GM21447 (cell line): ENCODE measurements around the gene CYP2R1.

Experiments
- ATAC-seq: cut with Tn5 transposase; IDR thresholded peaks from one replicate; pipeline ENCODE4 v1.9.1; 2021; ENCODE audit not compliant: unreplicated experiment

Gene CYP2R1

GRCh38 chr11:14892036-14892556 lies at the start of gene CYP2R1:
Gene CYP2R1 (minus strand): TSS chr11:14892231. CDS start chr11:14892205, 26 bp downstream.
- peak; percentile 94 for ATAC-seq

DNA sequence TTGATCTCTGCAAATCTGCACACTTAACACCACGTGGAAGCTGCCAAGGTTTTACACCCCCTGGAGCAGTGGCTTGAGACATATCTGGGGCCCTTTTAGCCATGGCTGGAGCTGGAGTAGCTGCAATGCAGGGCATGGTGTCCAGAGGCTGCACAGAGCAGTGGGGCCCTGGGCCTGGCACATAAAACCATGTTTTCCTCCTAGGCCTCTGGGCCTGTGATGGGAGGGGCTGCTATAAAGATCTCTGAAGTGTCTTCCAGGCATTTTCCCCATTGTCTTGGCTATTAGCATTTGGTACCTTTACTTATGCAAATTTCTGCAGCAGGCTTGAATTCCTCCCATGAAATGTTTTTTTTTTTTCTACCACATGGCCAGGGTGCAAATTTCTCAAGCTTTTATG lies 46.9 kb upstream of the CYP2R1 start:
- ATAC-seq, result no peak

GRCh38 chr11:14934641-14935351 lies 42.8 kb upstream of the CYP2R1 start:
- no peak for ATAC-seq

- no peak for ATAC-seq
Measured at GRCh38 chr11:14932447-14932846, 40.4 kb upstream of the CYP2R1 start.

DNA sequence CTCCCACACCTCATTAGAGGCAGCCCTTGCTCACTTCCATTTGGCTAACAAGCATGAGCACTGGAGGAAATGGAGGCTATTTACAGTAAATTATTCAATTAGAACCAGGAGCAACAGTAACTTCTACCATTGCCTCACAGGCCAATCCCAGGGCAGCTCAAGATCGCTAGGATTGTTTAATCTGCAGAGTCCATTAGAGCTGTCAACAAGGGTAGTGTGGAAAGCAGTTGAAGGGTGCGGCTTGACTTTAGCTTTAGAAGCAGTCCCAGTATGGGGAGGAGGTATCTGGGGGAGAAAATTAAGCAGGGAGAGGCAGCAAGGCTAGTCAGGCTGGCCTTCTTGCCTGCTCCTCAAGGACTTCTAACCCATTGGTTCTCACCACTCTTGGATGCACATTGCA lies 38.3 kb upstream of the CYP2R1 start:
- ATAC-seq, result no peak

DNA sequence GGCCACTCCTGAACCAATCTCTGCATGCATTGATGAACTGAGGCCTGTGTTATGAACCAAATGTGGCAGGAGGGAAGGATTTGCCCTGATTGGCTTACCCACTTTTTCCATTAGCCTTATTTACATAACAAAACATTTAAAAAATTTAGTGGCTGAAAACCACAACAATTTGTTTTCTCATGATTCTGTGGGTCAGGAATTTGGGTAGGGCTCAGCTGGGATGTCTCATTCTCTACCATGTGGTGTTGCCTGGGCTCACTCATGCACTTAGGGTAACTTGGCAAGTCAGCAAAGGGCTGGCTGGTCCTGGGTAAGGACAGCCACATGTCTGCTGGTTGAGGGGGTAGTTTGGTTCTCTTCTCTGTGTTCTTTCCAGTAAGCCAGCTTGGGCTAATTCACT lies 35.1 kb upstream of the CYP2R1 start:
- ATAC-seq, result no peak

DNA sequence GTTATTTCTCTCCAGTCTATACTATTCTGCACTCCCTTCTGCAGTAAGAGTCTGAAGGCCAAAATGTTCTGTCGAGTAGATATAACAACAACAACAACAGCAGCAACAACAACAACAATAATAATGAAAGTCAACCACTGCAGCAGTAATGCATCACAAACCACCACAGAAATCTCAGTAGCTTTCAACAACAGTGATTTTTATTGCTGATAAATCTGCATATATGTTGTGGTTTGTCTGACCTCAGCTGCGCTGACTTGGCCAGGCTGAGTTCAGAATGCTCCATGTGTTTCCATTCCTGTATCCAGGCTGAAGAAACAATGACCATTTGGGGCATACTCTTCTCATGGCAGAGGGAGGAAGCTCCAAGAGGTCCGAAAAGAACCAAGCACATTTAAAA lies 32.3 kb upstream of the CYP2R1 start:
- ATAC-seq, result no peak

DNA sequence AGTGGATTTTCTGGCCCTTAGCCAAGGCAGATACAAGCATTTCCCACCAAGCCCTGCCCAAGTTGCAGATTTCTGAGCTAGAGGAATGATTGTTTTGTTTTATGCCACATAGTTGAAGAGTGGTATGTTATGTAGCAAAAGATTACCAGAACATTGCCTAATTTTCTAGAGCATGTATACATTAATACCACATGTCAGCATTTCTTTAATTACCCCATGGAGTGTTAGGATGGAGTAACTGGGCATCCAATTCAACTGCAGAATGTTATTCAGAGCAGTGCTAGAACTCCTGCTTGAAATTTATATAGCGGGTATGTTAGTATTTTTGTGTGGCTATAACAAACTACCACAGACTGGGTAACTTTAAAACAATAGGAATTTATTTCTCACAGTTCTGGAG lies 24.4 kb upstream of the CYP2R1 start:
- ATAC-seq, result no peak

GRCh38 chr11:14914536-14914935 lies 22.5 kb upstream of the CYP2R1 start:
- no peak for ATAC-seq

DNA sequence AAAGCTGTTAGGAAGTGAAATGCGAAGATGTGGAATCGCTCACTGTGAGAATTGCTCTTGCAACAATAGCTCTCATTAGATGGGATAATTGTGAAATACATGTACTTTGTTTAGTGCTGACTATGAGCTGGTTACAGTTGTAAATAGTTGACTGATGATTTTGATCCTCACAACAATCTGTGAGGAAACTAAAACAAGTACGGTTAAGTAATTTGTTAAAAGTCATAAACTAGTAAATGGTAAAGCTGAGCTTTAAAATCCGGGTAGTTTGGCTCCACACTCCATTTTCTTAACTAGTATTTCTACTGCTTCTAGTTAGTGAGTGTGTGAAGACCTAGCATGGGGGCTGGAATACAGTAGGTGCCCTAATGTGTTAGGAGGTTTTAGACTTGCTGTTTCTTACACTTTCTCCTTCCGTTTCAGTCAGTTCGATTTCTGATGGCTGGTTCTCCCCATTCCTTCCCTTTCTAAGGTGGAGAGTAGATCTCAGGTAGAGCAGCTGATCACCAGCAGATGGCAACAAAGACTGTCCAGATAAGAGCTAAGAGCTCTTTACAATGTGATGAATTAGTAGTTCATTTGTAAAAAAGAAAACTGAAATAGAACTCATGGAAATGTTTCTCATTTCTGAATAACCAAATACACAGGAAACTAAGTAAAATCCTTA lies 16.3 kb upstream of the CYP2R1 start:
- ATAC-seq, result no peak

DNA sequence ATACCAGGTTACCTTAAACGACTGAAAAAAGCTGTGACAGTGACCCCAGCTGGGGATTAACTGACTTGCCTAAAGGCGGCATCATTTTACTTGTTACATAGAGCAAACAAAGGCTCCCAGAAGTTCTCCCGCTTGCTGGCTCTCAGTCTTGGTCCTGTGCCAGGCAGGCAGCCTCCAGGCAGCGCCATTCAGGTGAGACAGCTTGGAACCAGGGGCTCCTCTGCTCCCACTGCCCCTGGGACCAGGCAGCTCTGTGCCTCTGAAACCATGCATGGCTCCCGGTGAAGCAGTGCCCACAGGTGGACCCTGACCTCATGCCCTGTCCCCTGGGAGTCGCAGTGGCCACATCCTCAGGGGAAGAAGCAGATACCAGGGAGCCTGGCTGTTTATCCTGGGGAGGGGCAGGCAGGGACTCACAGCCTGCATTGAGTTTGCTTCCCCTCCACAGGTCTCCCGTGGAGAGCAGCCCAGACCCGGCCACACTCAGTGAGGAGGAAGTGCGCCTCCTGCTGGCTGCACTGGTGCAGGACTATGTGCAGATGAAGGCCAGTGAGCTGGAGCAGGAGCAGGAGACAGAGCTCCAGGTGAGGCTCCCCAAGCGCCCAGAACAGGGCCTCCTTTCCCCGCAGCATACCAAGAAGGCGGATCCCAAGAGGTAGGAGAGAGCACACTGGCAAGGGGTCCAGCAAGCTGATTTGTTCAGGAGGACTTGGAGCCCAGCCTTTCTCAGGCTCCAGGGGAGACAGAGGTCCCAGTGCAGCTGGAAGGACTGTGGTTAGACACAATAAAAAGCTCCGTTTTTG lies 15.6 kb upstream of the CYP2R1 start:
- ATAC-seq, result peak; percentile 37

DNA sequence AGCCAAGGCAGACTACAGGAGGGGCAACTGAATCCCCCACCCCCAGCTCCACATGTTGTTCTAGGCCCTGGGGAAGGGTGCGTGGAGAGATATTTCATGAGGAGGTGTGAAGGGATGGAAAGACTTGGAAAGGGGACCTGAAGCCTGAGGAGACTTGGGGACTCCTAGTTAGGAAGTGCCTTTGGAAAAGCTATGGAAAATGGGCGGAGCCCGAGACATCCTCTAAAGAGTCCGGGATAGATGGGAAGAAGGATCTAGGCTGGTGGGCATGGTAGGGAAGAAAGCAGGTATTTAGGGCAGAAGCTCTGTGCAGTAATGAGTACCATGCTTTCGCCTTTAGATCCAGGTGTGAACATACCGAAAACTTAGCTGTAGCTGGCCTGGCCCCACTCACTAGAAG lies 15.0 kb upstream of the CYP2R1 start:
- no peak for ATAC-seq

- ATAC-seq, result no peak
Measured at GRCh38 chr11:14906578-14906977, 14.5 kb upstream of the CYP2R1 start.

DNA sequence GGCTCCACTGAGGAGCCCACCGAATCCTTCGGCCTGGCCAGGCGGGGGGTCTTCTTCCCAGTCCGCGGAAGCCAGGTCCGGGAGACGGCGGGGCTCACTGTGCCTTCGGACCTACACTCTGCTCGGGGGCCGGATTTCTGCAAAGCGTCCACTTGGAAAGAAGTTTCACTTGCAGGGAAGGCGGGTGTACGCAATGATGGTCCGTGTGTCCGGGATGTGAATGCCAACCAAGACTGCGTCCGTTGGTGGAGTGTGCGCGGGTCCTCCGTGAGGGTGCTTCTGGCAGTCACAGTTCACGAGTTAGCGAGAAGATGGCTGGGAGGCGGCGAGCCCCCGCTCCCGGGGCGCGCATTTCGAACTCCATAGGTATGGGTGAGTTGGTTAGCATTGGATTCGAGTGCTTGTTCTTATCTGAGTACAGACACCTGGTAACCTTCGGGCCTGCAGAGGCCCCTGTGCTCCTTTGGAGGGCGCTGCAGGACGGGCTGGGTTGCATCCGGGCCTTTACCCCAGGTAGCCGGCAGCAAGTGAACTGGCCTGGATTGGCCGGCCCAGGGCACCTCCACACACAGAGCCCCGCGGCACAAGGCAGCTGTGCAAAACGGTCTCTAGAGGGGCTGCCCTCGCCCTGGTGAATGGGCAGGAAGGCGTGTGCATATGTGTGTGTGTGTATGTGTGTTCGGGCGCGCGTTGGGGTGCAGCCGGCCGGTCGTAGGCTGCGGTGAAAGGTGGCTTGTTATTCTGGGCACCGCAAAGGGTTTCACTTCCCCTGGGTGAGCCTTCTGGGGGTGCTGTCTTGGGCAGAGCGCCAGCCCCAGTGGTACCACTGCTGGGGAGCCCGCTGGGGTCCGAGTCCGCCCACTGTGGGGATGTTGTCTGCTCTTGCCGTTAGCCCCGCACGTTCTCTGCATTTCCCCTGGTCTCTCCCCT lies 13.3 kb upstream of the CYP2R1 start:
- ATAC-seq, result peak; percentile 65

DNA sequence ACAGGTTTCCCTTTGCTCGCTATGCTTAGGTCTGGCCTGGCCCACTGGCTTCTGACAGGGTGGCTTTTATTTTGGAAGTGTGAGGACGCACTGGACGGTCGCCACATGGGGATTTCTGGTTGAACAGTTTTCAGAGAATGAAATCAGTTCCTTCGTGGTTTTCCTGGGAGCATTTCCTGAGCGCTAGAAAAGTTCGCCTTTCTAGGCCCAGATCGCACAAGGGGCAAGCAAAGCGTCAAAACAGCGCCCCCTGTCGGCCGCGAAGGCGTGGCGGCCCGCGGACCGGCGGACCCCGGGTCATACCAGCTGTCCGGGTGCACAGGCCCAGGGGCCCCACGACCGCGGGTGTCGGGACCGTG lies 12.7 kb upstream of the CYP2R1 start:
- ATAC-seq, result peak; percentile 45

- no peak for ATAC-seq
Measured at GRCh38 chr11:14902650-14903350, 10.8 kb upstream of the CYP2R1 start.

- ATAC-seq, result no peak
Measured at GRCh38 chr11:14898906-14899305, 6.9 kb upstream of the CYP2R1 start.

- no peak for ATAC-seq
Measured at GRCh38 chr11:14898355-14898754, 6.3 kb upstream of the CYP2R1 start.

GRCh38 chr11:14894657-14895598 lies 2.9 kb upstream of the CYP2R1 start:
- no peak for ATAC-seq
